Upper lobe of right lung (tissue), 1 donor: Measurements from ENCODE around the gene EFNB2. TPM values are rescaled to one million over a fixed set of nuclear protein-coding genes. Genes with fewer than 3 reads are reported as not detected.

Source experiments
- ATAC-seq: fragments of 200-7000 bp; cut with Tn5 transposase; one replicate; pipeline ENCODE4 v1.9.1; 2020; ENCODE audit warnings: mild to moderate bottlenecking, moderate library complexity
- DNase-seq: peaks from one replicate; pipeline ENCODE4 v3.0.0-alpha.2; 2020
- H3K27ac ChIP-seq: fragments of 200-600 bp; one replicate; pipeline ENCODE4 v1.8.0; 2022
- H3K27me3 ChIP-seq: fragments of 200-600 bp; one replicate; pipeline ENCODE4 v1.8.0; 2022; ENCODE audit warnings: mild to moderate bottlenecking
- H3K36me3 ChIP-seq: fragments of 200-600 bp; one replicate; pipeline ENCODE4 v1.8.0; 2022
- H3K4me1 ChIP-seq: fragments of 200-600 bp; one replicate; pipeline ENCODE4 v1.8.0; 2022
- H3K4me3 ChIP-seq: fragments of 200-600 bp; one replicate; pipeline ENCODE4 v1.8.0; 2022; ENCODE audit warnings: mild to moderate bottlenecking
- H3K9me3 ChIP-seq: fragments of 200-600 bp; one replicate; pipeline ENCODE4 v1.8.0; 2022
- CTCF ChIP-seq: fragments of 200-600 bp; IDR thresholded peaks from one replicate; pipeline ENCODE4 v1.8.0; 2022; ENCODE audit warnings: antibody characterized with exemption
- intact Hi-C: fragments of 100-400 bp; cut with DNase I; formaldehyde crosslinking; loops from one replicate; pipeline ENCODE4 v1.11.0; 2022
- total RNA-seq: library from RNA; stranded (reverse); fragmentation: NEBNext Ultra II Directional; extraction: Animal tissue kit (Norgen Biotek cat#: 25700); gene quantifications from one replicate; pipeline ENCODE4 v1.2.1, GENCODE V29; 2021
- donor health status: DM: no; HTN: yes; CAD: no; lungs with severe emphysema.

The EFNB2 gene
- total RNA-seq, 1 donor from 2014 or later = 55.1 TPM

- no peak for ATAC-seq
- Histone ChIP-seq H3K4me3 (no peak overlapping the region), H3K27ac (no peak overlapping the region), H3K27me3 (no peaks in the 10 kb centered on the region), H3K4me1 (peaks cover 7% of the 10 kb centered on the region), H3K9me3 (no peaks in the 10 kb centered on the region), H3K36me3 (no peaks in the 10 kb centered on the region)
- no peak for DNase-seq
- TF ChIP-seq CTCF = no peak
- intact Hi-C loops = no loop called here
Measured at GRCh38 chr13:106527445-106527801, 8.0 kb downstream of the EFNB2 start.

- Histone ChIP-seq H3K36me3 (no peaks in the 10 kb centered on the region), H3K4me1 (peaks cover 7% of the 10 kb centered on the region), H3K9me3 (no peaks in the 10 kb centered on the region), H3K27me3 (no peaks in the 10 kb centered on the region), H3K27ac (no peak overlapping the region), H3K4me3 (no peak overlapping the region)
- ATAC-seq (peak; percentile 84), DNase-seq (no peak)
- intact Hi-C loops = no loop called here
- no peak for TF ChIP-seq CTCF
Measured at GRCh38 chr13:106526738-106527444, 8.6 kb downstream of the EFNB2 start.

GRCh38 chr13:106525865-106526264 lies 9.6 kb downstream of the EFNB2 start:
- peak overlapping the region; percentile 2 for H3K27ac ChIP-seq
- peaks cover 11% of the 10 kb centered on the region for H3K4me1 ChIP-seq
- ATAC-seq (no peak), DNase-seq (no peak)
- no peak for TF ChIP-seq CTCF
- no peak overlapping the region for H3K4me3 ChIP-seq
- intact Hi-C loops = no loop called here
- no peaks in the 10 kb centered on the region for H3K36me3 ChIP-seq
- H3K9me3 ChIP-seq = no peaks in the 10 kb centered on the region
- H3K27me3 ChIP-seq = no peaks in the 10 kb centered on the region

- H3K9me3 ChIP-seq = no peaks in the 10 kb centered on the region
- H3K27ac ChIP-seq = no peak overlapping the region
- H3K4me1 ChIP-seq = peaks cover 11% of the 10 kb centered on the region
- DNase-seq = no peak
- H3K27me3 ChIP-seq = no peaks in the 10 kb centered on the region
- intact Hi-C loops = no loop called here
- H3K36me3 ChIP-seq = no peaks in the 10 kb centered on the region
- no peak overlapping the region for H3K4me3 ChIP-seq
- no peak for ATAC-seq
- no peak for TF ChIP-seq CTCF
Measured at GRCh38 chr13:106524108-106524507, 11.4 kb downstream of the EFNB2 start.

- no peak for TF ChIP-seq CTCF
- Histone ChIP-seq H3K4me1 (peaks cover 11% of the 10 kb centered on the region), H3K4me3 (no peak overlapping the region), H3K36me3 (no peaks in the 10 kb centered on the region), H3K9me3 (no peaks in the 10 kb centered on the region), H3K27me3 (no peaks in the 10 kb centered on the region), H3K27ac (no peak overlapping the region)
- DNase-seq = no peak
- ATAC-seq = no peak
- intact Hi-C loops = no loop called here
Measured at GRCh38 chr13:106523576-106523975, 11.9 kb downstream of the EFNB2 start.
